Transverse colon (tissue), 4 donors: ENCODE data around the gene KRT34. TPM values are rescaled to one million over a fixed set of nuclear protein-coding genes. Genes with fewer than 3 reads are reported as not detected.
"Not testable (repeated sequence)": the region's sequence is repeated elsewhere in the genome, so short reads cannot be mapped to it uniquely, and the experiment has no call there.

Source experiments
- DNase-seq: peaks from one replicate; pipeline ENCODE4 v3.0.0-alpha.2; 2019
- H3K27ac ChIP-seq, 4 donors: fragments of 200-600 bp; sonication (generic); 2 replicates each; pipeline ENCODE4 v1.5.1; 2016 to 2018; ENCODE audit warnings: inconsistent platforms in 4 of 4
- H3K27me3 ChIP-seq: fragments of 200-600 bp; sonication (generic); 2 replicates; pipeline ENCODE4 v1.5.1; 2017; ENCODE audit warnings: inconsistent platforms
- H3K36me3 ChIP-seq, 4 donors: fragments of 200-600 bp; sonication (generic); 2 replicates each; pipeline ENCODE4 v1.5.1; 2017 to 2019; ENCODE audit warnings: inconsistent platforms in 4 of 4
- H3K4me1 ChIP-seq, 4 donors: fragments of 200-600 bp; sonication (generic); 2 replicates each; pipeline ENCODE4 v1.5.1; 2017 to 2020; ENCODE audit warnings: inconsistent platforms in 4 of 4
- H3K4me3 ChIP-seq, 4 donors: fragments of 200-600 bp; sonication (generic); 1 replicate in 1 of 4; 2 replicates in 3 of 4; pipeline versions ENCODE4 v1.5.1 to v1.6.1; 2017 to 2019; ENCODE audit warnings: inconsistent platforms in 4 of 4
- H3K9me3 ChIP-seq, 2 donors: fragments of 200-600 bp; sonication (generic); 2 replicates each; pipeline ENCODE4 v1.5.1; 2017 to 2019; ENCODE audit warnings: inconsistent platforms in 2 of 2
- CTCF ChIP-seq, 5 experiments: fragments of 200-600 bp in 3 of 5; fragments of 450-650 bp in 2 of 5; sonication (generic) in 3 of 5; IDR thresholded peaks; 1 replicate in 2 of 5; 2 replicates in 3 of 5; pipeline ENCODE4 v1.5.1; 2016 to 2017; ENCODE audit warnings: antibody characterized with exemption in 5 of 5, inconsistent platforms in 3 of 5, mild to moderate bottlenecking in 2 of 5, moderate library complexity in 1 of 5
- EP300 ChIP-seq: sonication (generic); formaldehyde crosslinking; IDR thresholded peaks from one replicate; pipeline ENCODE4 v1.6.1; 2017; ENCODE audit warnings: antibody characterized with exemption, low read depth
- POLR2A ChIP-seq: fragments of 450-650 bp; IDR thresholded peaks from one replicate; pipeline ENCODE4 v1.6.1; 2016; ENCODE audit warnings: antibody characterized with exemption, mild to moderate bottlenecking, moderate library complexity
- POLR2AphosphoS5 ChIP-seq, 3 donors: sonication (generic); formaldehyde crosslinking; IDR thresholded peaks; one replicate each; pipeline ENCODE4 v1.6.1; 2016; ENCODE audit warnings: antibody characterized with exemption in 3 of 3
- WGBS, 2 donors: methylation state at CpG; one replicate each; pipeline ENCODE4 v1.1.5; 2018; ENCODE audit warnings: low coverage in 1 of 2; 5-methylcytosine and 5-hydroxymethylcytosine counted together
- in situ Hi-C, 4 donors: fragments of 200-750 bp; cut with MboI; loops; one replicate each; pipeline versions ENCODE4 v1.15.0 to v1.15.1; 2017; ENCODE audit warnings: low sequenced_read_pairs in 3 of 4, low pct_ligation_motif_present in 1 of 4, low pct_unique_long_range_greater_than_20kb in 1 of 4
- intact Hi-C: fragments of 100-400 bp; cut with DNase I; formaldehyde crosslinking; loops from one replicate; pipeline ENCODE4 v1.15.1; 2023; ENCODE audit warnings: low total_unique reads
- total RNA-seq, 4 donors: library from RNA; depleted of rRNA; stranded (reverse); fragments of >200 nt; gene quantifications; one replicate each; pipeline ENCODE4 v1.1.0, GENCODE V29; 2016

KRT34 gene
- total RNA-seq, 4 donors from 2014 or later: not detected

- H3K4me3 ChIP-seq: no peak overlapping the region
- in situ Hi-C loops: loop anchor here in 1 of 4 donors (25.0 kb wide), 1 partner anchor 536 kb away; the partner anchor contains the start of gene KRT10
- H3K4me1 ChIP-seq: no peaks in the 10 kb centered on the region
- no peaks in the 10 kb centered on the region for H3K36me3 ChIP-seq
- DNase-seq: no peak
- WGBS, 2 donors: 84 to 88% methylated on average over 5 to 7 of the region's 7 CpGs
- intact Hi-C loops: no loop called here
- no peaks in the 10 kb centered on the region for H3K9me3 ChIP-seq
- H3K27me3 ChIP-seq: no peaks in the 10 kb centered on the region
- TF ChIP-seq POLR2AphosphoS5 (IDR thresholded peaks at IDR 0.05) (no peak), CTCF (IDR thresholded peaks at IDR 0.05) (no peak), EP300 (no peak), POLR2A (no peak)
- H3K27ac ChIP-seq: no peak overlapping the region
Observed at GRCh38 chr17:41347869-41348760, 34.0 kb downstream of the KRT34 start.

- H3K27ac ChIP-seq, H3K4me1 ChIP-seq, DNase-seq, H3K9me3 ChIP-seq, H3K27me3 ChIP-seq, H3K36me3 ChIP-seq, H3K4me3 ChIP-seq, intact Hi-C loops: not testable (repeated sequence)
- WGBS, 2 donors: 94% methylated on average over 3 to 15 of the region's 16 CpGs
- in situ Hi-C loops: loop anchor here in 1 of 4 donors (25.0 kb wide), 1 partner anchor 534 kb away; the partner anchor contains the start of gene KRT10
Observed at GRCh38 chr17:41346421-41346820, 35.7 kb downstream of the KRT34 start.

GRCh38 chr17:41345992-41346391 is 36.1 kb downstream of the KRT34 start:
- TF ChIP-seq CTCF (IDR thresholded peaks at IDR 0.05): no peak
- no peak for TF ChIP-seq POLR2A
- no peak for TF ChIP-seq EP300
- no peak for TF ChIP-seq POLR2AphosphoS5 (IDR thresholded peaks at IDR 0.05)
- H3K4me3 ChIP-seq: no peak overlapping the region
- no peak for DNase-seq
- H3K27me3 ChIP-seq: no peaks in the 10 kb centered on the region
- WGBS, 2 donors: 92 to 100% methylated on average over 3 of the region's 3 CpGs
- intact Hi-C loops (no loop called here), in situ Hi-C loops (loop anchor here in 1 of 4 donors (25.0 kb wide), 1 partner anchor 534 kb away; the partner anchor contains the start of gene KRT10)
- H3K9me3 ChIP-seq: no peaks in the 10 kb centered on the region
- no peaks in the 10 kb centered on the region for H3K4me1 ChIP-seq
- H3K27ac ChIP-seq: no peak overlapping the region
- no peaks in the 10 kb centered on the region for H3K36me3 ChIP-seq

GRCh38 chr17:41343029-41343428 is 39.1 kb downstream of the KRT34 start:
- no peak overlapping the region for H3K27ac ChIP-seq
- in situ Hi-C loops: loop anchor here in 1 of 4 donors (25.0 kb wide), 1 partner anchor 531 kb away; the partner anchor contains the start of gene KRT10
- H3K4me1 ChIP-seq: peaks cover 0 to 5% (median 0%) of the 10 kb centered on the region in 4 donors
- H3K9me3 ChIP-seq: no peaks in the 10 kb centered on the region
- 83 to 86% methylated on average over 2 to 3 of the region's 3 CpGs for WGBS, 2 donors
- TF ChIP-seq POLR2AphosphoS5 (IDR thresholded peaks at IDR 0.05) (no peak), EP300 (no peak), CTCF (IDR thresholded peaks at IDR 0.05) (no peak), POLR2A (no peak)
- no peak overlapping the region for H3K4me3 ChIP-seq
- intact Hi-C loops: no loop called here
- H3K36me3 ChIP-seq: no peaks in the 10 kb centered on the region
- DNase-seq: no peak
- no peaks in the 10 kb centered on the region for H3K27me3 ChIP-seq
